Adrenal gland (tissue), 5 donors: ENCODE results near the gene REST.

Experiments
- CTCF ChIP-seq, 6 experiments: fragments of 450-650 bp in 4 of 6; fragments of 200-600 bp in 2 of 6; sonication (generic) in 1 of 6; IDR thresholded peaks; 1 replicate in 5 of 6; 2 replicates in 1 of 6; pipeline versions ENCODE4 v1.5.1 to v1.8.0; 2016 to 2021; ENCODE audit warnings: antibody characterized with exemption in 6 of 6, mild to moderate bottlenecking in 2 of 6, moderate library complexity in 1 of 6
- POLR2A ChIP-seq, 2 donors: fragments of 450-650 bp; IDR thresholded peaks; one replicate each; pipeline ENCODE4 v1.6.1; 2017; ENCODE audit warnings: antibody characterized with exemption in 2 of 2, mild to moderate bottlenecking in 2 of 2, moderate library complexity in 1 of 2
- donor health status: DM: no; HTN: no; CAD: no.

- TF ChIP-seq POLR2A (IDR thresholded peaks at IDR 0.05) (no peak), CTCF (IDR thresholded peaks at IDR 0.05) (no peak)
These were observed 46.3 kb upstream of the REST start for GRCh38 chr4:56861360-56861759.
